HG03342 (cell line): ENCODE measurements around the gene ZNF354C.

Experiments
- ATAC-seq: cut with Tn5 transposase; IDR thresholded peaks from one replicate; pipeline ENCODE4 v1.9.1; 2021; ENCODE audit warnings: mild to moderate bottlenecking, moderate library complexity; ENCODE audit not compliant: unreplicated experiment

ZNF354C gene

GRCh38 chr5:179113945-179114641 lies 53.9 kb downstream of the ZNF354C start:
- ATAC-seq = no peak

- ATAC-seq = no peak
Observed at GRCh38 chr5:179114756-179115155, 54.6 kb downstream of the ZNF354C start.

DNA sequence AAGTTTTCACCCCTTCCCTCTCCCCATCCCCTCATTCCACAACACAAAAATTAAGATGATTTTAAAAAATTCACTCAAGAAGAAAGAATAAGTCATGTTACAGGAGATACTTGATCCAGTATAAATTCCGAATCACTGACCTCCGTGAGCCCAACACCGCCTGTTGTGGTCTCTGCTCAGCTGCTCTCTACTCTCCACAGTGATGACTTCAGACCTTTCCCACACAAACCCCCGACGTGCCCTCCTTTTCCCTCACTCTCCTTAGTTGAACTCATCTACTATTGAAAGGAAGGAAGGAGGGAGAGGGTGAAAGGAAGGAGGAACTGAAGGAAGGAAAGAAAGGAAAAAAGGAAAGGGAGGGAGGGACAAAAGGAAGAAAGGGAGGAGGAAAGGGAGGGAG lies 55.1 kb downstream of the ZNF354C start:
- no peak for ATAC-seq

- ATAC-seq = no peak
Observed at GRCh38 chr5:179115845-179116524, 55.8 kb downstream of the ZNF354C start.

GRCh38 chr5:179118338-179118737 lies 58.2 kb downstream of the ZNF354C start:
- ATAC-seq = no peak

- ATAC-seq = no peak
Observed at GRCh38 chr5:179118756-179119414, 58.7 kb downstream of the ZNF354C start.

GRCh38 chr5:179119415-179120170 lies 59.4 kb downstream of the ZNF354C start:
- no peak for ATAC-seq

DNA sequence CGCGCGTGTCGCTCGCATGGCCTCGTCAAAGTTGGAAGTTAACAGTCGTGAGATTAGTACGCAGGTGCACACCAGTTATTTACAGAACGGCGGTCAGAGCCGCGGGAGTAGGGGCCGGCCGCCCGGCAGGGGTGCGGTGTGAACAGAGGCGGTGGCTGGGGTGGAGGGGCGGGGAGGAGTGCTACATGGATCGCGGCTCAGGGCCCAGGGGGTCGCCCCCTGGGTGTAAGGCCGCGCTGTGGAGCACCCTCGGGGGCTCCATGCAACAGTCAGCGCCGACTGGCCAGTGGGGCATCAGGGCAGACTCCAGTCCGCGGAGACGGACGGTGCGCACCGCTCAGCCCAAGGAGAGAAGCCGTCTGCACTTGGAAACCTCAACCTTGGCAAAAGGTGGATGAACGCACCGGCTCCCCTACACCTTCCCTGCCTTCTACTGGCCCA lies 60.3 kb downstream of the ZNF354C start:
- ATAC-seq = no peak

GRCh38 chr5:179120951-179121666 lies 60.9 kb downstream of the ZNF354C start:
- no peak for ATAC-seq

DNA sequence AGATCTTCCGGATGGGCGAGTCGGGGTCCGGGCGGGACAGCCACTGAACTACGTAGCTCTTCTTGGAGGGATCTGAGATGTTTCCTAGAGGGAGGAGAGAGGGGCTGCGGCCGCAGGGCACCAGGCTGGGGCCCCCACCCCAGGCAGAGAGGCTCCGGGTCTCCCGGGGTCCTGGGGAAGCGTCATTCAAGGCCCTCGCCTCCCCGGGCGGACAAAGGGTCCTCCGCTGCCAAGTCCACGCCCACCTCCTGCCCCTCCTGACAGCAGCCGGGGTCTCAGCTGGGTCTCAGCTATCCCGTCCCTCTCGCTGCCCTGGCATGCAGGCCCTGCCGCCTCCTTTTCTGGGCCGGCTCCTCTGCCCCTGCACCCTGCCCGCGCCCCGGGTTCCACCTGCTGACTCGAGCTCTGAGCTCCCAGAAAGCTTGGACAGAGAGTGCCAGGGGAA lies 61.5 kb downstream of the ZNF354C start:
- no peak for ATAC-seq

DNA sequence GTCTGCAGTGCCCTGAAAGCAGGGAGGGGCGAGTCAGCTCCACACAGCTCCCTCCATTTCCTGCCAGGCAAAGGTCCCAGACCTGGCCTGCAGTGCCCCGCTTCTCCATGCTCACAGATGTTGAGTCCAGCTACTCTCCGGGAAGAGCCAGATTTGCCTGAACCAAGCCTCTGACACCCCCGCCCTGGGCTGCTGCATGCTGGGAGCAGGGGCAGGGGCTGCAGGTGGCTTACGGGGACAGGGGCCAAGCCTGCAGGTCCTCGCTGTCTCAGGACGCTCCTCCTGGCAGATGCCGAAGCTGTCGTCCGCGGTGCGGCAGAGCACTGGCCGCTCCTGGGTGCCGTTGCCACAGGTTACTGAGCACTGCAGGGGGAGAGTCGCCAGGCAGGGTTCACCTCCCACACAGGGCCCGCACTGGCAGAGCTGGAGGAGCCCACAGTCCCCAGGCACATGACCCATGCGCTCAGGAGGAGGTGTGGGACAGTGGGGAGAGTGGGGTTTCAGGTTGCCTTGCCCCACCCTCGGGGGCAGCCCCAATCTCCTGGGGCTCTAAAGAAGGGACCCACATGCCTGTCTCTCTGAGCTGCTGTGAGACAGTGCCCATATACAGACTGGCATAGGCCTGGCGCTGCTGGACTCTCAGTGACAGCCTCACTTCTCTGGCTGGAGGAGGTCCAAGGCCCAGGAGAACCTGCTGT lies 62.4 kb downstream of the ZNF354C start:
- no peak for ATAC-seq

DNA sequence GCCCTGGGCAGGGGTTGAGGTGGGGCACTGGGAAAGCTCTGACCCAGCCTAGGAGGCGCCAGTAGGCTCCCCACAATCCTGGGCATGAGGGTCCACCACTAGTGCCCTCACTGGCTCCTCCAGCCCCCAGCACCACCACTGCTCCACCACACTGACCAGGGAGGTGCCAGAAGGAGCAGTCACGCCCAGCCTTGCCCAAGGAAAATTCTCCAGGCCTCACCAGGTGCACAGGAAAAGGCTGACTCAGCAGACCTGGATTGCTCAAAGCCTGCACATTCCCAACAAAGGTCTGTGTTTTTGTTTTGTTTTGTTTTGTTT lies 62.9 kb downstream of the ZNF354C start:
- ATAC-seq = no peak

DNA sequence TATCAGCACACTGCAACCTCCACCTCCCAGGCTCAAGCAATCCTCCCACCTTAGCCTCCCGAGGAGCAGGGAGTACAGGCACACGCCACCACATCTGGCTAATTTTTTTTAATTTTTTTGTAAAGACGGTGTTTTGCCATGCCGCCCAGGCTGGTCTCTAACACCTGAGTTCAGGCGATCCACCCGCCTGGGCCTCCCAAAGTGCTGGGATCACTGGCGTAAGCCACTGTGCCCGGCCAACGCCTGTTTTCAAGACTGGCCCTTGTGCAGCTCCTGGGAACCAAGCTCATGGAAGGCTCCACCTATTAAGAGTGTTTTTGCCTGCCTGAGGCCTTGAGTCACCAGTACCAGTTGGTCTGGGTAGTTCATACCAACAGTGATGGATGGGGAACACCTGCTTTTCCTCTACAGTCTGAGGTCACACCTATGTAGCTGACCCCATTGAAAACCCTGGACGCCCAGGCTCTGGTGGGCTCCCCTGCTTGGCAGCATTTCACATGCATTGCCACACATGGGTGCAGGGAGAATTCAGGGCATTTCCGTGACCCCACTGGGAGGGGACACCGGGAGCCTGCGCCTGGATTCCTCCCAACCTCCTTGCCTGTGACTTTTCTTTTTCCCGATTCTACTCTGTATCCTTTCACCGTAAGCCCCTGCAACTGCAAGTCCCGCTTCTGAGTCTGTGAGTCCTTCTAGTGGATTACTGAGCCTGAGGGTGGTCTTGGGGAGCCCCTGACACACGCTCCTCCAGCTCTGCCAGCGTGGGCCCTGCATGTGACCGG lies 63.5 kb downstream of the ZNF354C start:
- no peak for ATAC-seq

DNA sequence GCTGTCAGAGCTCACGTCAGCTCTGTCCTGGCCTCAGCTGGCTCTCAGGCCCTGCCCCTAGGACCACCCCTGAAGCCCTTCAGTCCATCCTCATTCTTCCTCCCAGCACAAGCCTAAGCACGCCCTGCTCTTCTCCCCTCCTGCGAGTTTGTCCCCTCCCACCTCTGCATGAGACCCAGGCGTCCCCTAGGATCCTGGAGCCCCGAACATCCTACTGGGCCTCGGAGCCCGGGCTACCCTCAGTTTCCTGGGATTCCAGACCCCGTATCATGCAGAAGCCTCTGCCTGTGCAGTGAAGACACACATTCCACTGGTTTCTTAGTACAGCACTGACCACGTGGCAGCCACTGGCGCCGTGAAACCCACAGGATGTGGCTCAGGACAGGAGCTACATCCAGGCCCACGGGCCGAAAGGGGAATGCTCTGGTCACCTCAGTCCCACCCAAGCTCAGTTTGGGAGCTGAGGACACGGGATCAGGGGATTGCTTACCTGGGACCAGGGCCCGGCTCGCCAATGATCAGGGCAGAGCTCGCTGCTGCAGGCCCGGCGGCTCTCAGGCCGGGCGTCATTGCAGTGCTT lies 64.2 kb downstream of the ZNF354C start:
- ATAC-seq = no peak

GRCh38 chr5:179124853-179125788 lies 64.9 kb downstream of the ZNF354C start:
- no peak for ATAC-seq

DNA sequence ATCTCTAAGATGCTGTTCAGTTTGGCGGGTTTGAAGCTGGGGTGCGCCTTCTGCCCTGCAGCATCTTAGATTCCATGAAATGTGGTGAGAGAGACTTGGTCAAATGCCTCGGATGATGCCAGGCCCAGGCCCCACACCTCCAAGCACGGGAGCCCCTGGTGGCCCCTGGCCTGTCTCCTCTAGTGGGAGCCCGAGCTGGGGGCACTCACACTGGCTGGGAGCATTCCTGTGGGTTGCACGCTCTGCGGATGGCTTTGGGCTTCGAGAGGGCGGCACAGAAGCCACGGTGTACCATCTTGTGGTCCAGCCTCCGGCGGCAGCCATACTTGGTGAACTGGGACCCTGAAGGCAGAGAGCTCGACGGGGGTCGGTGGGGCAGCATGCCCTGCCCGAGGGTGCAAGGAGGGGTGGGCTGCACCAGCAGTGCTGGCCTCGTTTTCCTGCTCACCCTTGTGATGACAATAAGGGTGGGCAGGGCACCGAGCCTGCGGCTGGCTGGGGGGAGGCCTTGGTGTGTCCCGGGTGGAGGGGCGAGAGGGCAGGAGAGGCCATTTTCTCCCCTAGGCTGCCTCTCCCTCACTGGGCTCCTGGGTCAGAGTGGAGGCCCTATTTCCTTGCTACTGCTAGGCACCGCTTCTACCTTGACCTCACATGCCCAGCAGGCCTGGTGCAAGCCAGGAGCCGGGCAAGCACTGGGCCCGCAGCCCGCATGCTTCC lies 65.8 kb downstream of the ZNF354C start:
- ATAC-seq = no peak

GRCh38 chr5:179126506-179126991 lies 66.4 kb downstream of the ZNF354C start:
- ATAC-seq = no peak
